Right renal cortex interstitium (tissue), 3 donors: ENCODE data around the gene ZMAT3. TPM values are rescaled to one million over a fixed set of nuclear protein-coding genes. Genes with fewer than 3 reads are reported as not detected.

ENCODE experiments used
- polyA plus RNA-seq, 3 donors: library from polyadenylated mRNA; unstranded; fragments of 120-200 nt; gene quantifications; one replicate each; pipeline ENCODE4 v1.2.1, GENCODE V29; 2013; ENCODE audit not compliant: insufficient read length in 3 of 3

The ZMAT3 gene
- polyA plus RNA-seq, 3 donors, result 9.3 to 10.8 (median 10.1) TPM

Other genes starting within 250 kb of the ZMAT3 start
- 10 to 100 TPM; 27.5 to 30.2 (median 28.6) TPM for gene PIK3CA, start 76.5 kb upstream of the ZMAT3 start, polyA plus RNA-seq
- gene KCNMB3, start 179.3 kb upstream of the ZMAT3 start, polyA plus RNA-seq, result 1 to 10 TPM; 5.9 to 6.5 (median 6.5) TPM